Mucosa of descending colon (tissue), 3 donors: ENCODE results near the gene MVD. TPM values are rescaled to one million over a fixed set of nuclear protein-coding genes. Genes with fewer than 3 reads are reported as not detected.
A peak's percentile ranks its signal among the peaks of the same experiment; 100 is the strongest.

Experiments
- ATAC-seq: fragments of 200-7000 bp; cut with Tn5 transposase; one replicate; pipeline ENCODE4 v1.9.1; 2020; ENCODE audit warnings: mild to moderate bottlenecking, moderate library complexity
- DNase-seq, 3 donors: peaks; one replicate each; pipeline ENCODE4 v3.0.0-alpha.2; 2020
- H3K36me3 ChIP-seq: fragments of 200-600 bp; one replicate; pipeline ENCODE4 v1.8.0; 2021; ENCODE audit warnings: low read depth, mild to moderate bottlenecking
- H3K4me1 ChIP-seq: fragments of 200-600 bp; one replicate; pipeline ENCODE4 v1.8.0; 2021; ENCODE audit warnings: low read depth, mild to moderate bottlenecking
- H3K4me3 ChIP-seq: fragments of 200-600 bp; one replicate; pipeline ENCODE4 v1.8.0; 2021; ENCODE audit warnings: mild to moderate bottlenecking
- H3K9me3 ChIP-seq: fragments of 200-600 bp; one replicate; pipeline ENCODE4 v1.8.0; 2021; ENCODE audit warnings: mild to moderate bottlenecking
- intact Hi-C, 2 donors: fragments of 100-400 bp; cut with DNase I in 1 of 2; cut with micrococcal nuclease in 1 of 2; formaldehyde crosslinking; loops; one replicate each; pipeline versions ENCODE4 v1.11.0 to v1.11.1; 2022; cut with DNase I, micrococcal nuclease
- total RNA-seq, 3 donors: library from RNA; stranded (reverse); fragmentation: NEBNext Ultra II Directional in 2 of 3; extraction: Animal tissue kit (Norgen Biotek cat#: 25700) in 2 of 3; gene quantifications; one replicate each; pipeline versions ENCODE4 v1.2.1 to v1.2.4, GENCODE V29; 2021 to 2023
- TF ChIP-seq, protein P1 (sequence below): fragments of 200-600 bp; IDR thresholded peaks from one replicate; pipeline ENCODE4 v1.8.0; 2022; ENCODE audit warnings: antibody characterized with exemption, mild to moderate bottlenecking
- donor health status: DM: no; HTN: no; CAD: no; lungs with moderate emphysema.
- donor health status: DM: no; HTN: no; CAD: no.
- donor health status: DM: no; HTN: yes; CAD: no.

MVD gene
- total RNA-seq, 3 donors from 2014 or later: 42.7 to 89.5 (median 72.5) TPM

DNA sequence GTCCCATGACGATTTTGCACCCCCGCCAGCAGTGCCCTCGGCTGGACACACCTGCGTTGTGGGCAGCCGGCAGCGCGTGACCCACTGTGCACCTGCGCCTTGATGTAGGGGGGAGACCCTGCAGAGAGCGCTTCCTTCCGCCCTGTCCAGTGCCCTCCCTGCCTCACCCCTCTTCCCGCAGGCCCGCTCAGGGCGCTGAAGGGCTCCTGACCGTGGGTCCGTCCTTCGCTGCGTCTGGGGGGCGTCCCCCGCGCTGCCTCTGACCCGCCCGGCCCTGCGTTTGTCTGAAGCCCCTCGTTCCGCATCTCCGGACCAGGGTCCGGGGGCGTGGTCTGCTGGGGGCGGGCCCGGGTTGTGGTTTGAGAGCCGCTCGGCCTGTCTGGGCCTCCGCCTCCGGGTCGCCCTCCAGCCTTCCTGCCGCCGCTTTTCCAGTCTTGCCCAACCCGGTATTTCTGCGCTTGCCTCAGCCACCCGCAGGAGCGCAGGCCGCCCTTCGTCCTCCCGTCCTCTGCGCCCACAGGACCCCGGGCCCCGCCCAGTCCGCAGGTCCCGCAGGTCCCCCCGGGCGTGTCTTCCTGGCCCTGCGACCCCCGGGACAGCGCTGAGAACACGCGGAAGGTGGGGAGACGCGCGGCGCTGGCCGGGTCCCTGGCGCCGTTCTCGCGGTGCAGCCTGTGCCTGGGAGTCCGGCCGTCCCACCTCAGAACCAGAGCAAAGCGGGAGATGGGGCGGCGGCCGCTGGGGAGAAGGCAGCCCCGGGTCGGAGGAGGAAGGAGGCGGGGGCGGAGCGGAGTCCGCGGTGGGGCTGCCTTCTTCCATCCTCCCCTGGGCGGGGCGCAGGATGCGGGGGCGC is 28.5 kb downstream of the MVD start:
- ATAC-seq (peak; percentile 55), DNase-seq (peak; percentile 54 to 88 (median 75))
- TF ChIP-seq, protein P1, sequence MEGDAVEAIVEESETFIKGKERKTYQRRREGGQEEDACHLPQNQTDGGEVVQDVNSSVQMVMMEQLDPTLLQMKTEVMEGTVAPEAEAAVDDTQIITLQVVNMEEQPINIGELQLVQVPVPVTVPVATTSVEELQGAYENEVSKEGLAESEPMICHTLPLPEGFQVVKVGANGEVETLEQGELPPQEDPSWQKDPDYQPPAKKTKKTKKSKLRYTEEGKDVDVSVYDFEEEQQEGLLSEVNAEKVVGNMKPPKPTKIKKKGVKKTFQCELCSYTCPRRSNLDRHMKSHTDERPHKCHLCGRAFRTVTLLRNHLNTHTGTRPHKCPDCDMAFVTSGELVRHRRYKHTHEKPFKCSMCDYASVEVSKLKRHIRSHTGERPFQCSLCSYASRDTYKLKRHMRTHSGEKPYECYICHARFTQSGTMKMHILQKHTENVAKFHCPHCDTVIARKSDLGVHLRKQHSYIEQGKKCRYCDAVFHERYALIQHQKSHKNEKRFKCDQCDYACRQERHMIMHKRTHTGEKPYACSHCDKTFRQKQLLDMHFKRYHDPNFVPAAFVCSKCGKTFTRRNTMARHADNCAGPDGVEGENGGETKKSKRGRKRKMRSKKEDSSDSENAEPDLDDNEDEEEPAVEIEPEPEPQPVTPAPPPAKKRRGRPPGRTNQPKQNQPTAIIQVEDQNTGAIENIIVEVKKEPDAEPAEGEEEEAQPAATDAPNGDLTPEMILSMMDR: no peak
- H3K4me1 ChIP-seq: peaks cover 23% of the 10 kb centered on the region
- no peaks in the 10 kb centered on the region for H3K36me3 ChIP-seq
- no peaks in the 10 kb centered on the region for H3K9me3 ChIP-seq
- intact Hi-C loops: no loop called here
- H3K4me3 ChIP-seq: no peak overlapping the region

DNA sequence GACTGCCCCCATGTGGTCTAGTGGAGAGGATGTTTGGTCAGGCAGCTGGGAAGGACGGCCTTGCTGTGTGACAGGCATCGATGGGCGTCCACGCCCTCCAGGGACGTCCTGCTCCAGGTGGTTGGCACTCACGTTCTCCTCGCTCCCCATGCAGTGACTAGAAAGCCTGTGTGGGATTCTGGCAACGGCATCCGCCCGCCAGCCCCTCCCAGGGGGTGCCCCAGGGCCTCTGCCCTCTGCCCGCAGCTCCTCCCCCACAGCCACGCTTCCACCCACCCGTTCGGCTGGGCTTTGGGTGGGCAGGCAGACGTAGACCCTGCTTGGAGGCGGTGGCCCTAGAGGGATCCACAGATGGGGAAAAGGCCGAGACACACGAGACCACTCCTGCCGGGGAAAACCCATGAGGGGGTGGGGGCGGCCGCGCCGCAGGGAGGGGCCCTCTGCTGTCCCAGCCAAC is 29.2 kb downstream of the MVD start:
- TF ChIP-seq, protein P1: peak; percentile 21
- Histone ChIP-seq H3K4me1 (peaks cover 18% of the 10 kb centered on the region), H3K36me3 (no peaks in the 10 kb centered on the region), H3K4me3 (no peak overlapping the region), H3K9me3 (no peaks in the 10 kb centered on the region)
- intact Hi-C loops: no loop called here
- DNase-seq (peak; percentile 64 to 83 (median 65)), ATAC-seq (peak; percentile 69)

DNA sequence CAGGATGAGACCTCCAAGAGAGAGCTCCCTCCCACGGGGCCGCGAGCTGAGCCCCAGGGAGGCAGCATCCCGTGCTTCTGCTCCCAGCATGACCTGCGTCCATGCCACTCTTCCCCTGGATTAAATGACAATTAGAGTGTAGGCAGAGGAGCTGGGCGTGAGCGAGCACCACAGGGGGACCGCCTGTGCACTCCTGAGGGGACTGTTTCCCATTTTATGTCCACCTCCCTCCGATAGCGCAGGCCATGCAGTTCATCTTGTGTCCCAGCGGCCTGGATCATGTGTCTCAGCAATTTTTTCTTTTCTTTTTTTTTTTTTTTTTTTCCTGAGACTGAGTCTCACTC is 30.3 kb downstream of the MVD start:
- TF ChIP-seq, protein P1: no peak
- Histone ChIP-seq H3K4me3 (no peak overlapping the region), H3K4me1 (peaks cover 10% of the 10 kb centered on the region), H3K9me3 (no peaks in the 10 kb centered on the region), H3K36me3 (no peaks in the 10 kb centered on the region)
- intact Hi-C loops: no loop called here
- no peak for ATAC-seq
- DNase-seq: no peak

DNA sequence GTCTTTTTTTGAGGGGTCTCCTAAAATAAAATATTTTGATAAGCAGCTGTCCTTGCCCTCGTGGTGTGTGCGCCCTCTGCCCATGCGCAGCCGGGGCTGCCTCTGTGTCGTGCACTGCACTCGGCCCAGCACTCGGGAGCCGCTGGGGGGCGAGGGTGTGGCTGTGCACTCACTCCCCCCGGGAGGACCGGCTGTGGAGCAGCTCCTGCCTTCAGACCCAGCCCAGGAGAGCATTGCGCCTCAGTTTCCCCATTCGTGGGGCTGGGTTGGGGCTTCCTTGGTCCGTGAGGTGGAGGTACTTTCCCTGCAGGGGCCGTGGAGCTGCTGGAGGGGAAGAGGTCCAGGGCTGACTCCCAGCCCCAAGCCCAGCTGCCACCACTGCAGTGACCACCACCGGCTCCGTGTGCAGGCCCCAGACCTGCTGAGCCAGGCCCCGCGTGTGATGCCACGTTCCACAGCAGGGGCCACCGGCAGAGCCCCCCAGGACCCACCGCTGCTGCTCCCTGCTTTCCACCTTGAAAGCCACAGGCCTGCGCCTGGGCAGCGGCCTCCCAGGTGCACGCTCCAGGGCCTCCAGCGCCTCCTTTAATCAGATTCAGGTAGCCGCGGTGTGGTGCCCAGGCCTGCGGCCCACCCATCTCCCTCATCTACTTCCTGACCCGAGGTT is 30.8 kb downstream of the MVD start:
- ATAC-seq: no peak
- TF ChIP-seq, protein P1: no peak
- H3K4me1 ChIP-seq: peaks cover 10% of the 10 kb centered on the region
- no peaks in the 10 kb centered on the region for H3K36me3 ChIP-seq
- no peak overlapping the region for H3K4me3 ChIP-seq
- peak in 1 of 3 donors; percentile 48 for DNase-seq
- intact Hi-C loops: no loop called here
- H3K9me3 ChIP-seq: no peaks in the 10 kb centered on the region

DNA sequence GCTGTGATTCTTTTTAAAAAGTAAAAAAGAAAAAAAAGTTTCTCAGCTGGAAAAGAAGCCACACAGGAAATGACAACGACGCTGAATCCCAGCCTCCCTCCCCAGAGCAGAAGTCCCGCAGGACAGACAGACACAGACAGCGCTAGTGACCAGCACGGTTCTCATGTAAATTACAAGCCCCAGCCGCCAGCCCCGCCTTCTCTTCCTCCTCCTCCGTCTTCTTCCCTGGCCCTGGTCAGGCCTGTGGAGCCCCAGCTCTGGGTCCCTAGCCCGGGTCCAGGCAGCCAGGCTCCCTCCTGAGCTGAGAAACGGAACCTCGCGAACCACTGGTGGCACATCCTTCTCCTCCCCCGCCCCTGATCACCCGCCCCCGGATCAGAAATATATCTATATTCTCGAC is 31.5 kb downstream of the MVD start:
- TF ChIP-seq, protein P1: no peak
- H3K36me3 ChIP-seq: no peaks in the 10 kb centered on the region
- peaks cover 10% of the 10 kb centered on the region for H3K4me1 ChIP-seq

More for the DNA sequence above, 31.5 kb downstream of the MVD start:
- intact Hi-C loops: no loop called here
- Histone ChIP-seq H3K4me3 (no peak overlapping the region), H3K9me3 (no peaks in the 10 kb centered on the region)
- DNase-seq (no peak), ATAC-seq (no peak)
